Activated CD4-positive, CD25-positive, alpha-beta regulatory T cell (primary cell): Measurements from ENCODE around the gene TNFRSF1B.
"Not testable (repeated sequence)": the region's sequence is repeated elsewhere in the genome, so short reads cannot be mapped to it uniquely, and the experiment has no call there.

Experiments
- DNase-seq, 4 experiments: peaks; one replicate each; lab custom pipeline; 2025; lab: John Stamatoyannopoulos, UW

The TNFRSF1B gene

GRCh38 chr1:12222700-12223099 is 55.9 kb downstream of the TNFRSF1B start:
- DNase-seq = not testable (repeated sequence)

- DNase-seq = not testable (repeated sequence)
Observed at GRCh38 chr1:12224092-12224491, 57.3 kb downstream of the TNFRSF1B start.

GRCh38 chr1:12228979-12229378 is 62.2 kb downstream of the TNFRSF1B start:
- DNase-seq = no peak

GRCh38 chr1:12229386-12229834 is 62.6 kb downstream of the TNFRSF1B start:
- no peak for DNase-seq

- DNase-seq = peak; percentile 78 to 87 (median 82)
Observed at GRCh38 chr1:12229835-12230548, 63.2 kb downstream of the TNFRSF1B start, which contains the start of gene VPS13D. Gene VPS13D, plus strand, starts transcription at chr1:12230030. Its CDS starts 4,237 bp downstream, at chr1:12234267.

- DNase-seq = no peak
Observed at GRCh38 chr1:12230549-12231275, 63.9 kb downstream of the TNFRSF1B start.

- no peak for DNase-seq
Observed at GRCh38 chr1:12231276-12231595, 64.4 kb downstream of the TNFRSF1B start.

- DNase-seq = no peak
Observed at GRCh38 chr1:12232221-12232620, 65.4 kb downstream of the TNFRSF1B start.

- DNase-seq = no peak
Observed at GRCh38 chr1:12244078-12244477, 77.3 kb downstream of the TNFRSF1B start.

GRCh38 chr1:12244585-12244984 is 77.8 kb downstream of the TNFRSF1B start:
- DNase-seq = no peak

GRCh38 chr1:12245116-12245515 is 78.3 kb downstream of the TNFRSF1B start:
- no peak for DNase-seq

- DNase-seq = no peak
Observed at GRCh38 chr1:12245733-12246132, 78.9 kb downstream of the TNFRSF1B start.

- no peak for DNase-seq
Observed at GRCh38 chr1:12246584-12246983, 79.8 kb downstream of the TNFRSF1B start.

- DNase-seq = no peak
Observed at GRCh38 chr1:12249181-12249580, 82.4 kb downstream of the TNFRSF1B start.

GRCh38 chr1:12249748-12250147 is 83.0 kb downstream of the TNFRSF1B start:
- DNase-seq = no peak

GRCh38 chr1:12251442-12251841 is 84.7 kb downstream of the TNFRSF1B start:
- no peak for DNase-seq

- DNase-seq = no peak
Observed at GRCh38 chr1:12255913-12256312, 89.1 kb downstream of the TNFRSF1B start.

- DNase-seq = no peak
Observed at GRCh38 chr1:12258272-12258671, 91.5 kb downstream of the TNFRSF1B start.
